PFSK-1 (cell line): ENCODE results near the gene DNAJC11.

Experiments
- FOXP2 ChIP-seq: optimal IDR thresholded peaks from 2 replicates; pipeline ENCODE3; 2011; ENCODE audit warnings: borderline replicate concordance, control low read depth, inconsistent platforms; ENCODE audit not compliant: insufficient read depth; ENCODE audit errors: extremely low read length, extremely low read depth
- POLR2AphosphoS5 ChIP-seq: IDR thresholded peaks from 2 replicates; pipeline ENCODE4 v1.6.1; 2012; ENCODE audit warnings: low read depth, mild to moderate bottlenecking, control low read depth, low read length, moderate library complexity
- REST ChIP-seq, 2 experiments: IDR thresholded peaks; 2 replicates each; pipeline versions ENCODE4 v1.6.1 to v1.8.0; 2011 to 2012; ENCODE audit warnings: low read depth in 2 of 2, low read length in 2 of 2, control low read depth in 1 of 2, inconsistent platforms in 1 of 2, mild to moderate bottlenecking in 1 of 2, moderate library complexity in 1 of 2; ENCODE audit not compliant: insufficient read depth in 1 of 2
- SIN3A ChIP-seq: IDR thresholded peaks from 2 replicates; pipeline ENCODE4 v1.6.1; 2012; ENCODE audit warnings: mild to moderate bottlenecking, low read length, moderate library complexity, borderline replicate concordance; ENCODE audit not compliant: insufficient read depth
- TAF1 ChIP-seq: IDR thresholded peaks from 2 replicates; pipeline ENCODE4 v1.6.1; 2012; ENCODE audit warnings: low read length, control low read depth, borderline replicate concordance; ENCODE audit not compliant: insufficient read depth

DNAJC11 gene

GRCh38 chr1:6695868-6696267, 5.7 kb downstream of the DNAJC11 start:
- no peak for TF ChIP-seq TAF1
- TF ChIP-seq SIN3A: no peak
- no peak for TF ChIP-seq POLR2AphosphoS5
- no peak for TF ChIP-seq REST (IDR thresholded peaks at IDR 0.05; ENCODE audit: insufficient read depth in 1 of 2, low read depth in 2 of 2, low read length in 2 of 2)
- no peak for TF ChIP-seq FOXP2

- TF ChIP-seq REST (IDR thresholded peaks at IDR 0.05; ENCODE audit: insufficient read depth in 1 of 2, low read depth in 2 of 2, low read length in 2 of 2): no peak
- TF ChIP-seq TAF1: no peak
- no peak for TF ChIP-seq FOXP2
- no peak for TF ChIP-seq SIN3A
- TF ChIP-seq POLR2AphosphoS5: no peak
Observed at GRCh38 chr1:6694121-6694713, 7.4 kb downstream of the DNAJC11 start.

- TF ChIP-seq POLR2AphosphoS5: no peak
- TF ChIP-seq REST (IDR thresholded peaks at IDR 0.05; ENCODE audit: insufficient read depth in 1 of 2, low read depth in 2 of 2, low read length in 2 of 2): no peak
- no peak for TF ChIP-seq FOXP2
- no peak for TF ChIP-seq SIN3A
- no peak for TF ChIP-seq TAF1
Observed at GRCh38 chr1:6692956-6693355, 8.7 kb downstream of the DNAJC11 start.

GRCh38 chr1:6691507-6691906, 10.1 kb downstream of the DNAJC11 start:
- TF ChIP-seq TAF1: no peak
- no peak for TF ChIP-seq FOXP2
- no peak for TF ChIP-seq REST (IDR thresholded peaks at IDR 0.05; ENCODE audit: insufficient read depth in 1 of 2, low read depth in 2 of 2, low read length in 2 of 2)
- no peak for TF ChIP-seq SIN3A
- TF ChIP-seq POLR2AphosphoS5: no peak

GRCh38 chr1:6690186-6690585, 11.4 kb downstream of the DNAJC11 start:
- no peak for TF ChIP-seq REST (IDR thresholded peaks at IDR 0.05; ENCODE audit: insufficient read depth in 1 of 2, low read depth in 2 of 2, low read length in 2 of 2)
- TF ChIP-seq SIN3A: no peak
- no peak for TF ChIP-seq TAF1
- no peak for TF ChIP-seq FOXP2
- TF ChIP-seq POLR2AphosphoS5: no peak
